SK-N-SH (cell line): Measurements from ENCODE around the gene DRD4. TPM values are rescaled to one million over a fixed set of nuclear protein-coding genes. Genes with fewer than 3 reads are reported as not detected.

Experiments
- CTCF ChIA-PET: fragments of 300-600, 350-600 bp; formaldehyde crosslinking; extraction: SDS; loops from one replicate; lab custom pipeline; 2021; lab: Yijun Ruan, JAX
- POLR2A ChIA-PET: fragments of 350-600 bp; sonication (Branson Sonifier 250); formaldehyde crosslinking; extraction: SDS; loops from one replicate; lab custom pipeline; 2020; ENCODE audit warnings: antibody characterized with exemption, inconsistent platforms; lab: Yijun Ruan, JAX
- DNase-seq: peaks from one replicate; pipeline ENCODE4 v3.0.0; 2012
- H2AFZ ChIP-seq: fragments of 200-600 bp; sonication (generic); 2 replicates; pipeline ENCODE4 v1.8.1; 2016; ENCODE audit warnings: antibody characterized with exemption, mild to moderate bottlenecking, low read depth
- H3F3A ChIP-seq: fragments of 200-600 bp; sonication (generic); replicated peaks from 2 replicates; pipeline ENCODE3; 2016; ENCODE audit warnings: antibody characterized with exemption, mild to moderate bottlenecking; ENCODE audit not compliant: insufficient read depth
- H3K27ac ChIP-seq, 2 experiments: fragments of 200-500 bp in 1 of 2; fragments of 200-600 bp in 1 of 2; sonication (Bioruptor generic) in 1 of 2; sonication (generic), shearing (Covaris generic) in 1 of 2; 2 replicates each; pipeline versions ENCODE4 v1.5.1 to v1.6.1; 2014 to 2016; ENCODE audit warnings: low read depth in 2 of 2, inconsistent platforms in 1 of 2, low read length in 1 of 2, mild to moderate bottlenecking in 1 of 2, mixed read lengths in 1 of 2
- H3K27me3 ChIP-seq: fragments of 200-600 bp; sonication (generic), shearing (Covaris generic); 2 replicates; pipeline ENCODE4 v1.6.1; 2016; ENCODE audit warnings: mixed run types; ENCODE audit not compliant: insufficient read depth
- H3K36me3 ChIP-seq, 2 experiments: fragments of 200-500 bp in 1 of 2; fragments of 200-600 bp in 1 of 2; sonication (Bioruptor generic) in 1 of 2; sonication (generic) in 1 of 2; replicated peaks in 1 of 2; 2 replicates each; pipeline versions ENCODE3 to v1.5.1; 2014 to 2016; ENCODE audit warnings: low read length in 1 of 2, mild to moderate bottlenecking in 1 of 2; ENCODE audit not compliant: insufficient read depth in 2 of 2, control insufficient read depth in 1 of 2
- H3K4me1 ChIP-seq, 2 experiments: fragments of 200-500 bp in 1 of 2; fragments of 200-600 bp in 1 of 2; sonication (Bioruptor generic) in 1 of 2; sonication (generic), shearing (Covaris generic) in 1 of 2; 2 replicates each; pipeline versions ENCODE4 v1.5.1 to v1.6.1; 2014 to 2016; ENCODE audit warnings: low read depth in 1 of 2, low read length in 1 of 2, mixed run types in 1 of 2; ENCODE audit not compliant: insufficient read depth in 2 of 2, control insufficient read depth in 1 of 2
- H3K4me2 ChIP-seq: fragments of 200-600 bp; sonication (generic), shearing (Covaris generic); 2 replicates; pipeline ENCODE4 v1.6.1; 2017; ENCODE audit warnings: mixed run types
- H3K4me3 ChIP-seq, 2 experiments: fragments of 200-500 bp in 1 of 2; fragments of 200-600 bp in 1 of 2; sonication (Bioruptor generic) in 1 of 2; sonication (generic), shearing (Covaris generic) in 1 of 2; 2 replicates each; pipeline versions ENCODE4 v1.5.1 to v1.8.1; 2014 to 2016; ENCODE audit warnings: low read depth in 2 of 2, inconsistent platforms in 1 of 2, low read length in 1 of 2, mild to moderate bottlenecking in 1 of 2, mixed read lengths in 1 of 2, moderate library complexity in 1 of 2
- H3K79me2 ChIP-seq: fragments of 200-600 bp; sonication (generic); 2 replicates; pipeline ENCODE4 v1.8.1; 2017; ENCODE audit warnings: mild to moderate bottlenecking; ENCODE audit not compliant: insufficient read depth
- H3K9ac ChIP-seq: fragments of 200-600 bp; sonication (generic); 2 replicates; pipeline ENCODE4 v1.6.1; 2017; ENCODE audit warnings: mixed run types
- H3K9me2 ChIP-seq: fragments of 200-600 bp; sonication (generic); 2 replicates; pipeline ENCODE4 v1.6.1; 2017; ENCODE audit warnings: mixed run types
- H3K9me3 ChIP-seq: fragments of 200-600 bp; sonication (generic); 2 replicates; pipeline ENCODE4 v1.6.1; 2017; ENCODE audit warnings: mixed run types, mild to moderate bottlenecking, moderate library complexity
- H4K20me1 ChIP-seq: fragments of 200-600 bp; sonication (generic); 2 replicates; pipeline ENCODE4 v1.6.1; 2017; ENCODE audit warnings: mild to moderate bottlenecking, mixed run types; ENCODE audit not compliant: insufficient read depth
- EP300 ChIP-seq, 2 experiments: IDR thresholded peaks; 2 replicates each; pipeline versions ENCODE4 v1.4.0 to v1.6.1; 2012; ENCODE audit warnings: borderline replicate concordance in 1 of 2, low read depth in 1 of 2, low read length in 1 of 2
- FOXM1 ChIP-seq: IDR thresholded peaks from 2 replicates; pipeline ENCODE4 v1.4.0; 2012; ENCODE audit warnings: low read depth, mild to moderate bottlenecking
- GATA2 ChIP-seq: sonication (generic); formaldehyde crosslinking; IDR thresholded peaks from 2 replicates; pipeline ENCODE4 v1.5.0; 2020; ENCODE audit warnings: mild to moderate bottlenecking, missing genetic modification reagents
- MAX ChIP-seq: IDR thresholded peaks from 2 replicates; pipeline ENCODE4 v1.4.0; 2012; ENCODE audit warnings: low read depth
- MXI1 ChIP-seq: IDR thresholded peaks from 2 replicates; pipeline ENCODE4 v1.6.1; 2012; ENCODE audit warnings: mild to moderate bottlenecking, low read depth, low read length, improper control_type of control experiment
- NRF1 ChIP-seq: IDR thresholded peaks from 2 replicates; pipeline ENCODE4 v1.6.1; 2012; ENCODE audit warnings: low read depth, mild to moderate bottlenecking, low read length
- PBX3 ChIP-seq: IDR thresholded peaks from 2 replicates; pipeline ENCODE4; 2012
- RCOR1 ChIP-seq: fragments of 150-350 bp; IDR thresholded peaks from 2 replicates; pipeline ENCODE4 v1.6.1; 2017; ENCODE audit warnings: antibody characterized with exemption, low read length
- SIN3A ChIP-seq: IDR thresholded peaks from 2 replicates; pipeline ENCODE4 v1.6.1; 2012; ENCODE audit warnings: low read depth, mild to moderate bottlenecking, low read length, moderate library complexity, borderline replicate concordance
- TCF12 ChIP-seq: IDR thresholded peaks from 2 replicates; pipeline ENCODE4 v1.4.0; 2012
- USF2 ChIP-seq: fragments of 150-350 bp; IDR thresholded peaks from 2 replicates; pipeline ENCODE4 v1.6.1; 2017; ENCODE audit warnings: antibody characterized with exemption, low read length, low read depth, borderline replicate concordance
- WGBS: methylation state at CpG from one replicate; pipeline ENCODE4 v1.1.6; 2017; ENCODE audit warnings: low lambda C conversion rate; 5-methylcytosine and 5-hydroxymethylcytosine counted together
- polyA plus RNA-seq, 3 experiments: library from polyadenylated mRNA; depleted of rRNA; stranded (reverse); fragments of >200 nt; gene quantifications; 2 replicates each; pipeline ENCODE4 v1.2.3, GENCODE V29; 2012
- TF ChIP-seq, protein P1 (sequence below): IDR thresholded peaks from 2 replicates; pipeline ENCODE4 v1.4.0; 2012; ENCODE audit warnings: low read depth, borderline replicate concordance
- TF ChIP-seq, protein P2 (sequence below): IDR thresholded peaks from 2 replicates; pipeline ENCODE4 v1.4.0; 2012; ENCODE audit warnings: low read depth, borderline replicate concordance
- TF ChIP-seq, protein P3 (sequence below): fragments of 150-350 bp; IDR thresholded peaks from 2 replicates; pipeline ENCODE4 v1.6.1; 2016; ENCODE audit warnings: mild to moderate bottlenecking, low read depth, low read length

DRD4 gene
- polyA plus RNA-seq, 1 of the 3 experiments (the other 2 are of a cell fraction): not detected

GRCh38 chr11:641806-642370 lies 4.8 kb downstream of the DRD4 start:
- H4K20me1 ChIP-seq: no peaks in the 10 kb centered on the region
- no peak overlapping the region for H3K4me2 ChIP-seq
- TF ChIP-seq SIN3A (no peak), NRF1 (no peak), GATA2 (CRISPR knock-in tag) (no peak), MAX (no peak), EP300 (IDR thresholded peaks at IDR 0.05; ENCODE audit: borderline replicate concordance in 1 of 2, low read depth in 1 of 2, low read length in 1 of 2) (no peak)
- TF ChIP-seq, all 33 proteins: peak for 0
- no peaks in the 10 kb centered on the region for H3K9me3 ChIP-seq
- H3K27ac ChIP-seq: no peak overlapping the region
- POLR2A ChIA-PET: interaction anchor here (1.1 kb wide), 1 partner anchor 20 kb away, joined by 3 read pairs; no protein-coding TSS in a partner anchor
- peaks cover 0 to 10% of the 10 kb centered on the region in 2 experiments; a peak in 1 of 4 replicates for H3K4me1 ChIP-seq
- no peaks in the 10 kb centered on the region for H3K9me2 ChIP-seq
- peak; percentile 32 for DNase-seq
- CTCF ChIA-PET: interaction anchor here (1.1 to 1.6 kb wide), 2 partner anchors 63 to 88 kb away, joined by 3 read pairs; no protein-coding TSS in a partner anchor
- no peaks in the 10 kb centered on the region for H3K79me2 ChIP-seq
- WGBS: 96% methylated on average over 18 of the region's 19 CpGs
- peaks cover 0 to 5% of the 10 kb centered on the region in 2 experiments for H3K36me3 ChIP-seq
- no peak overlapping the region for H3K4me3 ChIP-seq
- H2AFZ ChIP-seq: no peak overlapping the region
- H3K27me3 ChIP-seq: no peaks in the 10 kb centered on the region
- no peak overlapping the region for H3K9ac ChIP-seq
- H3F3A ChIP-seq: no peaks in the 10 kb centered on the region

- no peak for TF ChIP-seq TCF12
- TF ChIP-seq PBX3: no peak
- no peak for TF ChIP-seq USF2
- TF ChIP-seq, protein P1, sequence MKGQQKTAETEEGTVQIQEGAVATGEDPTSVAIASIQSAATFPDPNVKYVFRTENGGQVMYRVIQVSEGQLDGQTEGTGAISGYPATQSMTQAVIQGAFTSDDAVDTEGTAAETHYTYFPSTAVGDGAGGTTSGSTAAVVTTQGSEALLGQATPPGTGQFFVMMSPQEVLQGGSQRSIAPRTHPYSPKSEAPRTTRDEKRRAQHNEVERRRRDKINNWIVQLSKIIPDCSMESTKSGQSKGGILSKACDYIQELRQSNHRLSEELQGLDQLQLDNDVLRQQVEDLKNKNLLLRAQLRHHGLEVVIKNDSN: no peak
- TF ChIP-seq FOXM1: no peak
- TF ChIP-seq, protein P2, sequence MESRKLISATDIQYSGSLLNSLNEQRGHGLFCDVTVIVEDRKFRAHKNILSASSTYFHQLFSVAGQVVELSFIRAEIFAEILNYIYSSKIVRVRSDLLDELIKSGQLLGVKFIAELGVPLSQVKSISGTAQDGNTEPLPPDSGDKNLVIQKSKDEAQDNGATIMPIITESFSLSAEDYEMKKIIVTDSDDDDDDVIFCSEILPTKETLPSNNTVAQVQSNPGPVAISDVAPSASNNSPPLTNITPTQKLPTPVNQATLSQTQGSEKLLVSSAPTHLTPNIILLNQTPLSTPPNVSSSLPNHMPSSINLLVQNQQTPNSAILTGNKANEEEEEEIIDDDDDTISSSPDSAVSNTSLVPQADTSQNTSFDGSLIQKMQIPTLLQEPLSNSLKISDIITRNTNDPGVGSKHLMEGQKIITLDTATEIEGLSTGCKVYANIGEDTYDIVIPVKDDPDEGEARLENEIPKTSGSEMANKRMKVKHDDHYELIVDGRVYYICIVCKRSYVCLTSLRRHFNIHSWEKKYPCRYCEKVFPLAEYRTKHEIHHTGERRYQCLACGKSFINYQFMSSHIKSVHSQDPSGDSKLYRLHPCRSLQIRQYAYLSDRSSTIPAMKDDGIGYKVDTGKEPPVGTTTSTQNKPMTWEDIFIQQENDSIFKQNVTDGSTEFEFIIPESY: no peak
- no peak for TF ChIP-seq MXI1
- no peak for TF ChIP-seq RCOR1
- TF ChIP-seq, protein P3, sequence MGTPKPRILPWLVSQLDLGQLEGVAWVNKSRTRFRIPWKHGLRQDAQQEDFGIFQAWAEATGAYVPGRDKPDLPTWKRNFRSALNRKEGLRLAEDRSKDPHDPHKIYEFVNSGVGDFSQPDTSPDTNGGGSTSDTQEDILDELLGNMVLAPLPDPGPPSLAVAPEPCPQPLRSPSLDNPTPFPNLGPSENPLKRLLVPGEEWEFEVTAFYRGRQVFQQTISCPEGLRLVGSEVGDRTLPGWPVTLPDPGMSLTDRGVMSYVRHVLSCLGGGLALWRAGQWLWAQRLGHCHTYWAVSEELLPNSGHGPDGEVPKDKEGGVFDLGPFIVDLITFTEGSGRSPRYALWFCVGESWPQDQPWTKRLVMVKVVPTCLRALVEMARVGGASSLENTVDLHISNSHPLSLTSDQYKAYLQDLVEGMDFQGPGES: no peak
- POLR2A ChIA-PET: no interaction called here
- CTCF ChIA-PET: interaction anchor here (0.8 kb wide), 1 partner anchor 52 kb away, joined by 3 read pairs; the partner anchor contains the start of gene TMEM80
These were observed 6.3 kb downstream of the DRD4 start for GRCh38 chr11:643366-643765.

More at GRCh38 chr11:643366-643765, 6.3 kb downstream of the DRD4 start:
- Histone ChIP-seq H3K4me3 (no peak overlapping the region), H3K9ac (no peak overlapping the region), H3F3A (no peaks in the 10 kb centered on the region), H3K27ac (no peak overlapping the region), H3K79me2 (no peaks in the 10 kb centered on the region), H4K20me1 (no peaks in the 10 kb centered on the region), H3K36me3 (peaks cover 4 to 5% of the 10 kb centered on the region in 2 experiments), H2AFZ (no peak overlapping the region), H3K27me3 (no peaks in the 10 kb centered on the region), H3K9me3 (no peaks in the 10 kb centered on the region), H3K4me1 (no peaks in the 10 kb centered on the region; a peak in 1 of 4 replicates), H3K4me2 (no peak overlapping the region), H3K9me2 (no peaks in the 10 kb centered on the region)
- WGBS: 100% methylated on average over 4 of the region's 9 CpGs
- no peak for DNase-seq
